ENCODE data around the gene SLC38A8. TPM values are rescaled to one million over a fixed set of nuclear protein-coding genes. Genes with fewer than 3 reads are reported as not detected.

The SLC38A8 gene
- total RNA-seq, 2 experiments from 2014 or later = not detected

DNA sequence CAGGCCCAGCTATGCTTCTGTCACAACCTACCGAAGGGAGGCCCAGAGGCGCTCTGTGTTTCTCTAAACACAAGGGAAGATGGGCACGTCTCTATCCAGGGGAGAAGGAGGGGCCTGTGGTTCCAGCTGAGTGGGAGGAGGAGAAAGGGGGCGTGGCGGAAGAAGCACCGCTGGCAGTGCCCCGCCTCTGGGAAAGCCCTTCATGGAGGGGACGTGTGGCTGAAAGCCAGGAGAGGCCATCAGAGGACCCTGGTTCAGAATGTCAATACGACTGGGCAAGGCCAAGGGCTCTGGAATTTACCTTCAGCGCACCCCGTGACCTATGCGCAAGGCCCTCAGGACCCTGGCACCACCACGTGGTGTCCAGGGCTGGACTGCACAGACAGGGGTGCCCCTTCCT lies 12.3 kb upstream of the SLC38A8 start:
- H3K9me3 Mint-ChIP-seq = no peaks in the 10 kb centered on the region
- POLR2A ChIA-PET = no interaction called here
- CTCF ChIA-PET = interaction anchor here (1.7 kb wide), 1 partner anchor 9 kb away, joined by 6 read pairs; no protein-coding TSS in a partner anchor
- no peak overlapping the region for H3K4me3 Mint-ChIP-seq
- peaks cover 49% of the 10 kb centered on the region for H3K36me3 Mint-ChIP-seq (ENCODE audit: low read depth)
- no peaks in the 10 kb centered on the region for H3K27me3 Mint-ChIP-seq
- DNase-seq = no peak
- H3K27ac Mint-ChIP-seq = no peak overlapping the region
- no peaks in the 10 kb centered on the region for H3K4me1 Mint-ChIP-seq

DNA sequence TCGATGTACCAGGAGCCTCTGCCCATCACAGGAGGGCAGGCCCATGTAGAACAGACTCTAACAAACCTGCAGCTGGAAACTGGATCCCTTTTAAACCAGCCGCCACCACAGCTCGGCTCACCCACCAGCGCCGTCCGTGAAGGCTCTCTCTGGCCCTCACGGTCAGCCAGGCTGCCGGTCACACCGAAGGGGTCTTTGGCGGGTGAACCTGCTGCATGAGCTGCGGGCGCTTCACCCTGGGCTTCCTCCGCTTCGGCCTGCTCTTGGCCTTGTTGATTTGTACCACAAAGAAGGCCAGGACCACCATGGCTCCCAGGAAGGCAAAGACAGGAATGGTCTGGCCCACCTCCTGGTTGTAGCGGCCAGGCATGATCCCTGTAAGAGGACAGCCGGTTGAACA lies 11.7 kb upstream of the SLC38A8 start:
- Mint-ChIP-seq H3K36me3 (ENCODE audit: low read depth) (peaks cover 43% of the 10 kb centered on the region), H3K4me1 (no peaks in the 10 kb centered on the region)
- CTCF ChIA-PET = interaction anchor here (0.5 to 1.7 kb wide), 3 partner anchors 9 to 59 kb away, joined by 3 to 6 read pairs (median 5); no protein-coding TSS in a partner anchor

DNA sequence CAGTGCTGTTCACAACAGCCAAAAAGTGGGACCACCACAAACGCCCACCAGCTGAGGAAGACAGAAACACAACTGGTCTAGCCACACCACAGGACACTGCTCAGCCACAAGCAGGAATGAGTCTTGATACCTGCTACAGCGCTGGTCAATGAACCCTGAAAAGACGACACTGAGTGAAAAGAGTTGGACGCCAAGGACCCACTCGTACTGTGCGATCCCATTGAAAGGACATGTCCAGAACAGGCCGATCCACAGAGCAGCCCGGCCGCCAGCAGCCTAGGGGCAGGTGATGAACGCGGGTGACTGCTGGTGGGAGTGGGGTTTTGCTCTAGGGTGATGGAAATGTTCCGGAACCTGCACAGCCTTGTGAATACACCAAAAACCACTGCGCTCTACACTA lies 10.6 kb upstream of the SLC38A8 start:
- CTCF ChIA-PET = interaction anchor here (0.6 to 1.7 kb wide), 4 partner anchors 10 to 92 kb away, joined by 3 to 6 read pairs (median 4); partner anchors contain the start of genes DNAAF1 and HSDL1
- H3K9me3 Mint-ChIP-seq = no peaks in the 10 kb centered on the region
- POLR2A ChIA-PET = no interaction called here
- peaks cover 34% of the 10 kb centered on the region for H3K36me3 Mint-ChIP-seq (ENCODE audit: low read depth)
- no peak overlapping the region for H3K4me3 Mint-ChIP-seq
- no peaks in the 10 kb centered on the region for H3K27me3 Mint-ChIP-seq
- no peaks in the 10 kb centered on the region for H3K4me1 Mint-ChIP-seq
- no peak overlapping the region for H3K27ac Mint-ChIP-seq
- DNase-seq = no peak

More for the DNA sequence above, 11.7 kb upstream of the SLC38A8 start:
- H3K27me3 Mint-ChIP-seq = no peaks in the 10 kb centered on the region
- H3K4me3 Mint-ChIP-seq = no peak overlapping the region
- POLR2A ChIA-PET = no interaction called here
- no peak for DNase-seq
- no peak overlapping the region for H3K27ac Mint-ChIP-seq
- H3K9me3 Mint-ChIP-seq = no peaks in the 10 kb centered on the region

DNA sequence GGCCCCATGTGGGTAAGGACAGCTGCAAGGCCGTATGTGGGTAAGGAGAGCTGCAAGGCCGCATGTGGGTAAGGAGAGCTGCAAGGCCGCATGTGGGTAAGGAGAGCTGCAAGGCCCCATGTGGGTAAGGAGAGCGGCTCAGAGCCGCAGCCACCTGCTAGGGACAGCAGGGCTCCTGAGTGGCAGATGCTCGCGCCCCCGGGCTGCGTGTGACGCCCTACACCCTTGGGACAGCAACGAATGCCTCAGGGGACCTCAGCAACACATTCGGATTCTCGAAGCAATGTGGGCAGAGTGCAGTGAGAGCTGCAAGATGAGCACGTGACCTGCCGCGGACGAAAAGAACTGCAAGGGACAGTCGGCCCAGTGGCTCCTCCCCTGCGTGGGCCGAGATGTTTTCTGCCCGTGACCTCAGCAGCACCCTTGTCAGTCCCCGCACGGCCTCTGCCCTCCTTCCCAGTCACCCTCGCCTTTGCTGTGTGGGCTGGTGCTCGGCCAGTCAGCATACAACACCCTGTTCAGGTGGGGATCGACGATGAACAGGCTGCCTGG lies 9.6 kb upstream of the SLC38A8 start:
- CTCF ChIA-PET = interaction anchor here (0.7 kb wide), 1 partner anchor 96 kb away, joined by 3 read pairs; no protein-coding TSS in a partner anchor
- no peak overlapping the region for H3K27ac Mint-ChIP-seq
- no peaks in the 10 kb centered on the region for H3K4me1 Mint-ChIP-seq
- H3K36me3 Mint-ChIP-seq (ENCODE audit: low read depth) = peaks cover 29% of the 10 kb centered on the region
- H3K9me3 Mint-ChIP-seq = no peaks in the 10 kb centered on the region
- POLR2A ChIA-PET = no interaction called here
- H3K4me3 Mint-ChIP-seq = no peak overlapping the region
- no peak for DNase-seq
- H3K27me3 Mint-ChIP-seq = no peaks in the 10 kb centered on the region

DNA sequence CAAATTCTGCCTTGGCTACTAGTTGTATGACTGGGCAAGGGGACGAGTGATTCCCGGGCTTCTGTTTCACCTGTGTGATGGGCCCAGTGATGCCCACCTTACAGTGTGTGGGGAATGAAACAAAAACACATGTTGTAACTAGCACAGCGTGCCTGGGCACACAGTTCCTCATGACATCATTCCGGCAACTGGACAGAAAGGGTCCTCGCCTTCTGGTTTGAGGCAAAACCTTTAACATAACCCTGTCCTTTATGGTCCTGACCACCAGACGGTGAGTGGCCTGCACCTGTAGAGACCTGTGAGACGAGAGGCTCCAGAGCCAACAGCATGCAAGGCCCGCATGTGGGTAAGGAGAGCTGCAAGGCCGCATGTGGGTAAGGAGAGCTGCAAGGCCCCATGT lies 7.7 kb upstream of the SLC38A8 start:
- Mint-ChIP-seq H3K9me3 (no peaks in the 10 kb centered on the region), H3K4me3 (no peak overlapping the region), H3K27ac (no peak overlapping the region), H3K36me3 (ENCODE audit: low read depth) (peaks cover 17% of the 10 kb centered on the region), H3K27me3 (no peaks in the 10 kb centered on the region), H3K4me1 (no peaks in the 10 kb centered on the region)
- ChIA-PET POLR2A (no interaction called here), CTCF (no interaction called here)
- no peak for DNase-seq

GRCh38 chr16:84049403-84050060 lies 6.9 kb upstream of the SLC38A8 start:
- Mint-ChIP-seq H3K4me3 (no peak overlapping the region), H3K4me1 (no peaks in the 10 kb centered on the region), H3K36me3 (ENCODE audit: low read depth) (peaks cover 16% of the 10 kb centered on the region), H3K27ac (no peak overlapping the region), H3K9me3 (no peaks in the 10 kb centered on the region), H3K27me3 (peaks cover under 1% of the 10 kb centered on the region)
- ChIA-PET CTCF (no interaction called here), POLR2A (no interaction called here)
- DNase-seq = no peak

GRCh38 chr16:84048871-84049270 lies 6.3 kb upstream of the SLC38A8 start:
- POLR2A ChIA-PET = no interaction called here
- DNase-seq = no peak
- Mint-ChIP-seq H3K27me3 (peaks cover 7% of the 10 kb centered on the region), H3K4me3 (no peak overlapping the region), H3K9me3 (no peaks in the 10 kb centered on the region), H3K4me1 (no peaks in the 10 kb centered on the region), H3K27ac (no peak overlapping the region), H3K36me3 (ENCODE audit: low read depth) (peaks cover 13% of the 10 kb centered on the region)
- CTCF ChIA-PET = no interaction called here

- DNase-seq = no peak
- Mint-ChIP-seq H3K9me3 (no peaks in the 10 kb centered on the region), H3K27ac (no peak overlapping the region), H3K27me3 (peaks cover 13% of the 10 kb centered on the region), H3K4me3 (no peak overlapping the region), H3K36me3 (ENCODE audit: low read depth) (peaks cover 8% of the 10 kb centered on the region), H3K4me1 (no peaks in the 10 kb centered on the region)
- CTCF ChIA-PET = no interaction called here
- POLR2A ChIA-PET = no interaction called here
These were observed 5.7 kb upstream of the SLC38A8 start for GRCh38 chr16:84048270-84048669.

GRCh38 chr16:84047626-84048025 lies 5.0 kb upstream of the SLC38A8 start:
- Mint-ChIP-seq H3K27ac (no peak overlapping the region), H3K9me3 (no peaks in the 10 kb centered on the region), H3K4me1 (no peaks in the 10 kb centered on the region), H3K36me3 (ENCODE audit: low read depth) (peaks cover 5% of the 10 kb centered on the region), H3K27me3 (peaks cover 13% of the 10 kb centered on the region), H3K4me3 (no peak overlapping the region)
- no peak for DNase-seq
- POLR2A ChIA-PET = no interaction called here
- CTCF ChIA-PET = no interaction called here

DNA sequence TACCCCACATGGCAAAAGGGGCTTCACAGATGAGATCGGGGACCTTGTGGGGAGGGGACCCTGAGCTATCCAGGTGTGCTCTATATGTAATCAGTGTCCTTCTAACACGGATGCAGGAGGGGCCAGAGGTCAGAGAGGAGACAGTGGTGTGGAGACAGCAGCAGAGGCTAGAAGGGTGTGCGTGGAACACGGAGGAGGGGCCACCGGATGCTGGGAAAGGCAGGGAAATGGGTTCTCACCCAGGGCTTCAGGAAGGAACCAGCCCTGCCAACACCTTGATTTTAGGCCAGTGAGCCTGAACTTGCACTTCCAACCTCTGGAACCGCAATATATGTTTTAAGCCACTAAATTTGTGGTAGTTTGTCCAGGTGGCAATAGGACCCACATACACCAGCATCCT lies 4.6 kb upstream of the SLC38A8 start:
- DNase-seq = no peak
- Mint-ChIP-seq H3K9me3 (no peaks in the 10 kb centered on the region), H3K36me3 (ENCODE audit: low read depth) (peaks cover under 1% of the 10 kb centered on the region), H3K4me3 (no peak overlapping the region), H3K27ac (no peak overlapping the region), H3K27me3 (peaks cover 14% of the 10 kb centered on the region), H3K4me1 (no peaks in the 10 kb centered on the region)
- CTCF ChIA-PET = no interaction called here
- POLR2A ChIA-PET = no interaction called here

DNA sequence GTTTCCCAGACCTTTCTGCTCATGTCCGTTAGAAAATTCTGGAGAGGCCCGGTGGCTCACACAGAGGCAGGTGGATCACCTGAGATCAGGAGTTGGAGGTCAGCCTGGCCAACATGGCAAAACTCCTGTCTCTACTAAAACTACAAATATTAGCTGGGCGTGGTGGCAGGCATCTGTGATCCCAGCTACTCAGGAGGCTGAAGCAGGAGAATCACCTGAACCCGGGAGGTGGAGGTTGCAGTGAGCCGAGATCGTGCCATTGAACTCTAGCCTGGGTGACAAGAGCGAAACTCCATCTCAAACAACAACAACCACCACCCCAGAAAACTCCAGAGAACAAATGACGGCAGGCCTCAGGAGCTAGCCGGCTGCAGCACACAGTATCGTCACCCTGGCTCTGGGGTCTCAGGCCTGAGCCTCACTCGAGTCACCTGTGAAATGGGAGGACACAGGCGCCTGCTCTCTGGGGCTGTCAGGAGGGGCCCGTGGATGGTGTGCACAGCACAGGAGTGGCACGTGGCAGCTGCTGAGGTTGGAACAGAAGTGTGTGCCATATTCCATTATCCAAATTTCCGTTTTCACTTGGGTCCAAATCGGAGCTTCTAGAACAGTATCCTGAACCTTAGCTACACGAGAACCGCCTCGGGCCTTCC lies 3.3 kb upstream of the SLC38A8 start:
- H3K27me3 Mint-ChIP-seq = peaks cover 15% of the 10 kb centered on the region
- no peak for DNase-seq
- no peaks in the 10 kb centered on the region for H3K36me3 Mint-ChIP-seq (ENCODE audit: low read depth)
- CTCF ChIA-PET = no interaction called here
- H3K9me3 Mint-ChIP-seq = no peaks in the 10 kb centered on the region
- POLR2A ChIA-PET = no interaction called here
- no peak overlapping the region for H3K4me3 Mint-ChIP-seq
- H3K27ac Mint-ChIP-seq = no peak overlapping the region
- no peaks in the 10 kb centered on the region for H3K4me1 Mint-ChIP-seq

GRCh38 chr16:84045001-84045817 lies 2.6 kb upstream of the SLC38A8 start:
- no peak overlapping the region for H3K4me3 Mint-ChIP-seq
- no peak overlapping the region for H3K27ac Mint-ChIP-seq
- ChIA-PET CTCF (interaction anchor here (1.6 kb wide), 1 partner anchor 89 kb away, joined by 3 read pairs; no protein-coding TSS in a partner anchor), POLR2A (no interaction called here)
- H3K9me3 Mint-ChIP-seq = no peaks in the 10 kb centered on the region
- H3K27me3 Mint-ChIP-seq = peaks cover 15% of the 10 kb centered on the region
- no peaks in the 10 kb centered on the region for H3K36me3 Mint-ChIP-seq (ENCODE audit: low read depth)
- no peak for DNase-seq
- no peaks in the 10 kb centered on the region for H3K4me1 Mint-ChIP-seq

DNA sequence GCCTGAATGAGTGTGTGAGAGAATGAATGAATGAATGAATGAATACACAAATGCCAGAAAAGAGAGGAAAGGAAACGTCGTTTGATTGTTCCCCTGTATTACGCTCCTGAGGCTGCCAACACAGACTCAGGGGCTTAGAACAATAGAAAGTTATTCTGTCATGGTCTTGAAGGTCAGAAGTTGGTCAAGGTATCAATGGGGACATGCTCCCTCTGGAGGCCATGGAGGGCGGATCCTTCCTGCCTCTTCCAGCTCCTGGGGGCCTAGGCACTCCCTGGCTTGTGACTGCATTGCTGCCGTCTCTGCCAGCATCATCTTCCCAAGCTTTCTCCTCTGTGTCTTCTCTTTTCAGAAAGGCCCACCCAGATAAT lies 1.5 kb upstream of the SLC38A8 start:
- no peak overlapping the region for H3K27ac Mint-ChIP-seq
- peaks cover 15% of the 10 kb centered on the region for H3K27me3 Mint-ChIP-seq
- ChIA-PET POLR2A (no interaction called here), CTCF (interaction anchor here (1.6 kb wide), 1 partner anchor 87 kb away, joined by 3 read pairs; no protein-coding TSS in a partner anchor)
- H3K4me3 Mint-ChIP-seq = no peak overlapping the region
- H3K36me3 Mint-ChIP-seq (ENCODE audit: low read depth) = no peaks in the 10 kb centered on the region
- no peaks in the 10 kb centered on the region for H3K4me1 Mint-ChIP-seq
- no peaks in the 10 kb centered on the region for H3K9me3 Mint-ChIP-seq
- no peak for DNase-seq

All from activated CD4-positive, alpha-beta memory T cell treated with anti-CD3 and anti-CD28 coated beads, Interleukin-2, amount 10 ng/mL, durations not matched to agents 7 days and 5 days (primary cell).